ENCODE measurements around the gene CHST13. TPM values are rescaled to one million over a fixed set of nuclear protein-coding genes. Genes with fewer than 3 reads are reported as not detected.

CHST13 gene
- total and polyA plus RNA-seq, 4 donors, result 0.28 to 0.44 (median 0.30) TPM; not detected in 1

DNA sequence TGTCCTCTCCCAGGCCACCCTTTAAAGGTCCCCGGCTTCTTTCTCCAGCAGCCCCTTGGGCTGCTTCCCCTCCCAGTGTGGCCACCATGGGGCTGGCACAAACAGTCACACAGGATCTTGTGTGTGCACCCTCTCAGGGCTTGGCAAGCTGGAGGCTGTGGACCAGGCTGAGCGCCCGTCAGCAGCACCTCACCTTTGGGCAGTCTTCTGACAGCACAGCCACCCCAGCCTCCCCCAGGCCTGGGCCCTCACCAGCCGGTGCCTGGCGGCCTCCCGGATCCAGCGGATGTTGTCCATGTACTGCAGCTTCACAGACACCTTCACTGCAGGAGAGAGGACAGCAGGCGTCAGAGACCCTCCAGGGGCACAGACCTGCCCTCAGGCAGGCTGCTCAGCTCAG lies 28.2 kb upstream of the CHST13 start:
- peaks cover 12% of the 10 kb centered on the region for H3K4me1 ChIP-seq (ENCODE audit: control insufficient read depth, insufficient read depth, low read length)
- peaks cover 3% of the 10 kb centered on the region for H3K36me3 ChIP-seq (ENCODE audit: control insufficient read depth, insufficient read depth, low read length)
- no peaks in the 10 kb centered on the region for H3K9me3 ChIP-seq (ENCODE audit: control insufficient read depth, insufficient read depth, low read length)
- H3K4me3 ChIP-seq (ENCODE audit: low read depth, low read length), result no peak overlapping the region
- no peak for DNase-seq (ENCODE audit: low read depth in 4 of 6, low spot score in 6 of 6)
- 84% methylated on average over 6 of the region's 8 CpGs for WGBS (ENCODE audit: insufficient coverage)
- no peaks in the 10 kb centered on the region for H3K27me3 ChIP-seq (ENCODE audit: control insufficient read depth, insufficient read depth, low read length)
- H3K27ac ChIP-seq (ENCODE audit: low read depth, low read length), result no peak overlapping the region

GRCh38 chr3:126496894-126497850 lies 26.8 kb upstream of the CHST13 start:
- Histone ChIP-seq H3K9me3 (ENCODE audit: control insufficient read depth, insufficient read depth, low read length) (no peaks in the 10 kb centered on the region), H3K27me3 (ENCODE audit: control insufficient read depth, insufficient read depth, low read length) (no peaks in the 10 kb centered on the region), H3K4me1 (ENCODE audit: control insufficient read depth, insufficient read depth, low read length) (peaks cover 17% of the 10 kb centered on the region), H3K27ac (ENCODE audit: low read depth, low read length) (no peak overlapping the region), H3K36me3 (ENCODE audit: control insufficient read depth, insufficient read depth, low read length) (peaks cover 3% of the 10 kb centered on the region), H3K4me3 (ENCODE audit: low read depth, low read length) (no peak overlapping the region)
- WGBS (ENCODE audit: insufficient coverage), result 75% methylated on average over 21 of the region's 21 CpGs
- no peak for DNase-seq (ENCODE audit: low read depth in 4 of 6, low spot score in 6 of 6)

DNA sequence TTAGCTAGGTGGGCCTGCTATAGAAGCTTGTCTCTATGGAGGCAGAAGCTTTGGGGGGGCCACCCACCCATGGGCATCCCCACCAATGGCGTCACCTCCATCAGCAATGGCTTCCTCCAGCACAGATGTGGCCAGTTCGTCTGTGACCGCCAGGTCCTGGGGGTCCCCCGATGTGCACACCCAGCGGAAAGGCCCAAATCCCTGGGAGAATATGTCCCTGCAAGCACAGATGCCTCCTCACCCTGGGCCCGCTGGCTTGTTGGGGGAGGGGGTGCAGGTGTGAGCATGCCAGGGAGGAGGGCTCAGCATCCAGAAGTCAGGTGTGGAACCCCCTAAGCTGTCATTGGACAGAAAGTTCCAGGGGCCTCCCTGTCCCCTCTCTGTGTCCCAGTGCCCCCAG lies 26.0 kb upstream of the CHST13 start:
- Histone ChIP-seq H3K4me3 (ENCODE audit: low read depth, low read length) (no peak overlapping the region), H3K27me3 (ENCODE audit: control insufficient read depth, insufficient read depth, low read length) (no peaks in the 10 kb centered on the region), H3K9me3 (ENCODE audit: control insufficient read depth, insufficient read depth, low read length) (no peaks in the 10 kb centered on the region), H3K36me3 (ENCODE audit: control insufficient read depth, insufficient read depth, low read length) (peaks cover 3% of the 10 kb centered on the region), H3K4me1 (ENCODE audit: control insufficient read depth, insufficient read depth, low read length) (peaks cover 17% of the 10 kb centered on the region), H3K27ac (ENCODE audit: low read depth, low read length) (no peak overlapping the region)
- 93% methylated on average over 6 of the region's 6 CpGs for WGBS (ENCODE audit: insufficient coverage)
- no peak for DNase-seq (ENCODE audit: low read depth in 4 of 6, low spot score in 6 of 6)

- 64% methylated on average over 4 of the region's 4 CpGs for WGBS (ENCODE audit: insufficient coverage)
- no peaks in the 10 kb centered on the region for H3K27me3 ChIP-seq (ENCODE audit: control insufficient read depth, insufficient read depth, low read length)
- DNase-seq (ENCODE audit: low read depth in 4 of 6, low spot score in 6 of 6), result no peak
Measured at GRCh38 chr3:126498461-126498860, 25.5 kb upstream of the CHST13 start.

GRCh38 chr3:126498929-126499328 lies 25.0 kb upstream of the CHST13 start:
- Histone ChIP-seq H3K36me3 (ENCODE audit: control insufficient read depth, insufficient read depth, low read length) (peaks cover 3% of the 10 kb centered on the region), H3K4me1 (ENCODE audit: control insufficient read depth, insufficient read depth, low read length) (peaks cover 14% of the 10 kb centered on the region), H3K27ac (ENCODE audit: low read depth, low read length) (no peak overlapping the region), H3K4me3 (ENCODE audit: low read depth, low read length) (no peak overlapping the region), H3K9me3 (ENCODE audit: control insufficient read depth, insufficient read depth, low read length) (no peaks in the 10 kb centered on the region), H3K27me3 (ENCODE audit: control insufficient read depth, insufficient read depth, low read length) (no peaks in the 10 kb centered on the region)
- DNase-seq (ENCODE audit: low read depth in 4 of 6, low spot score in 6 of 6), result no peak
- WGBS (ENCODE audit: insufficient coverage), result 67% methylated on average over 9 of the region's 10 CpGs

More at GRCh38 chr3:126498461-126498860, 25.5 kb upstream of the CHST13 start:
- H3K9me3 ChIP-seq (ENCODE audit: control insufficient read depth, insufficient read depth, low read length), result no peaks in the 10 kb centered on the region
- no peak overlapping the region for H3K4me3 ChIP-seq (ENCODE audit: low read depth, low read length)
- peaks cover 17% of the 10 kb centered on the region for H3K4me1 ChIP-seq (ENCODE audit: control insufficient read depth, insufficient read depth, low read length)
- H3K27ac ChIP-seq (ENCODE audit: low read depth, low read length), result no peak overlapping the region
- H3K36me3 ChIP-seq (ENCODE audit: control insufficient read depth, insufficient read depth, low read length), result peaks cover 3% of the 10 kb centered on the region

GRCh38 chr3:126499401-126499800 lies 24.6 kb upstream of the CHST13 start:
- Histone ChIP-seq H3K27me3 (ENCODE audit: control insufficient read depth, insufficient read depth, low read length) (no peaks in the 10 kb centered on the region), H3K36me3 (ENCODE audit: control insufficient read depth, insufficient read depth, low read length) (peaks cover 3% of the 10 kb centered on the region), H3K27ac (ENCODE audit: low read depth, low read length) (no peak overlapping the region), H3K4me3 (ENCODE audit: low read depth, low read length) (no peak overlapping the region), H3K4me1 (ENCODE audit: control insufficient read depth, insufficient read depth, low read length) (peaks cover 9% of the 10 kb centered on the region), H3K9me3 (ENCODE audit: control insufficient read depth, insufficient read depth, low read length) (no peaks in the 10 kb centered on the region)
- WGBS (ENCODE audit: insufficient coverage), result 97% methylated on average over 5 of the region's 9 CpGs
- no peak for DNase-seq (ENCODE audit: low read depth in 4 of 6, low spot score in 6 of 6)

- WGBS (ENCODE audit: insufficient coverage), result 91% methylated on average over 7 of the region's 7 CpGs
- Histone ChIP-seq H3K36me3 (ENCODE audit: control insufficient read depth, insufficient read depth, low read length) (peaks cover 3% of the 10 kb centered on the region), H3K4me3 (ENCODE audit: low read depth, low read length) (no peak overlapping the region), H3K9me3 (ENCODE audit: control insufficient read depth, insufficient read depth, low read length) (no peaks in the 10 kb centered on the region), H3K4me1 (ENCODE audit: control insufficient read depth, insufficient read depth, low read length) (peaks cover 6% of the 10 kb centered on the region), H3K27ac (ENCODE audit: low read depth, low read length) (no peak overlapping the region), H3K27me3 (ENCODE audit: control insufficient read depth, insufficient read depth, low read length) (no peaks in the 10 kb centered on the region)
- DNase-seq (ENCODE audit: low read depth in 4 of 6, low spot score in 6 of 6), result no peak
Measured at GRCh38 chr3:126500016-126500415, 23.9 kb upstream of the CHST13 start.

- Histone ChIP-seq H3K27ac (ENCODE audit: low read depth, low read length) (no peak overlapping the region), H3K4me3 (ENCODE audit: low read depth, low read length) (no peak overlapping the region), H3K36me3 (ENCODE audit: control insufficient read depth, insufficient read depth, low read length) (no peaks in the 10 kb centered on the region), H3K27me3 (ENCODE audit: control insufficient read depth, insufficient read depth, low read length) (no peaks in the 10 kb centered on the region), H3K4me1 (ENCODE audit: control insufficient read depth, insufficient read depth, low read length) (peaks cover 6% of the 10 kb centered on the region), H3K9me3 (ENCODE audit: control insufficient read depth, insufficient read depth, low read length) (no peaks in the 10 kb centered on the region)
- WGBS (ENCODE audit: insufficient coverage), result 63% methylated on average over 5 of the region's 5 CpGs
- no peak for DNase-seq (ENCODE audit: low read depth in 4 of 6, low spot score in 6 of 6)
Measured at GRCh38 chr3:126501054-126501453, 22.9 kb upstream of the CHST13 start.

GRCh38 chr3:126501736-126502135 lies 22.2 kb upstream of the CHST13 start:
- Histone ChIP-seq H3K27ac (ENCODE audit: low read depth, low read length) (no peak overlapping the region), H3K9me3 (ENCODE audit: control insufficient read depth, insufficient read depth, low read length) (no peaks in the 10 kb centered on the region), H3K27me3 (ENCODE audit: control insufficient read depth, insufficient read depth, low read length) (no peaks in the 10 kb centered on the region), H3K4me1 (ENCODE audit: control insufficient read depth, insufficient read depth, low read length) (peaks cover 6% of the 10 kb centered on the region), H3K4me3 (ENCODE audit: low read depth, low read length) (no peak overlapping the region), H3K36me3 (ENCODE audit: control insufficient read depth, insufficient read depth, low read length) (no peaks in the 10 kb centered on the region)
- 62% methylated on average over 6 of the region's 7 CpGs for WGBS (ENCODE audit: insufficient coverage)
- no peak for DNase-seq (ENCODE audit: low read depth in 4 of 6, low spot score in 6 of 6)

- Histone ChIP-seq H3K27ac (ENCODE audit: low read depth, low read length) (no peak overlapping the region), H3K36me3 (ENCODE audit: control insufficient read depth, insufficient read depth, low read length) (no peaks in the 10 kb centered on the region), H3K4me3 (ENCODE audit: low read depth, low read length) (no peak overlapping the region), H3K9me3 (ENCODE audit: control insufficient read depth, insufficient read depth, low read length) (no peaks in the 10 kb centered on the region), H3K4me1 (ENCODE audit: control insufficient read depth, insufficient read depth, low read length) (peaks cover 6% of the 10 kb centered on the region), H3K27me3 (ENCODE audit: control insufficient read depth, insufficient read depth, low read length) (no peaks in the 10 kb centered on the region)
- 92% methylated on average over 1 of the region's 1 CpG for WGBS (ENCODE audit: insufficient coverage)
- no peak for DNase-seq (ENCODE audit: low read depth in 4 of 6, low spot score in 6 of 6)
Measured at GRCh38 chr3:126502656-126503055, 21.3 kb upstream of the CHST13 start.
